Measurements from ENCODE around the gene AATF.

Gene AATF

GRCh38 chr17:36948717-36949460, at the start of gene AATF:
TSS of gene AATF (plus strand) at chr17:36948954. CDS start at chr17:36949126, 172 bp downstream.
- peak; percentile 97 for DNase-seq

- DNase-seq = no peak
Observed at GRCh38 chr17:36899250-36900159, 49.2 kb upstream of the AATF start.

GRCh38 chr17:36900160-36900512, 48.6 kb upstream of the AATF start:
- DNase-seq = no peak

GRCh38 chr17:36901506-36901905, 47.2 kb upstream of the AATF start:
- DNase-seq = no peak

GRCh38 chr17:36907407-36907806, 41.3 kb upstream of the AATF start:
- no peak for DNase-seq

- DNase-seq = no peak
Observed at GRCh38 chr17:36910513-36910912, 38.2 kb upstream of the AATF start.

GRCh38 chr17:36911001-36911400, 37.8 kb upstream of the AATF start:
- DNase-seq = no peak

GRCh38 chr17:36913132-36913531, 35.6 kb upstream of the AATF start:
- DNase-seq = no peak

GRCh38 chr17:36918211-36918691, 30.5 kb upstream of the AATF start:
- DNase-seq = no peak

- no peak for DNase-seq
Observed at GRCh38 chr17:36919407-36919968, 29.3 kb upstream of the AATF start.

- DNase-seq = no peak
Observed at GRCh38 chr17:36920032-36921005, 28.4 kb upstream of the AATF start.

GRCh38 chr17:36921095-36921851, 27.5 kb upstream of the AATF start:
- no peak for DNase-seq

GRCh38 chr17:36922175-36922574, 26.6 kb upstream of the AATF start:
- DNase-seq = no peak

GRCh38 chr17:36923814-36924221, 24.9 kb upstream of the AATF start:
- no peak for DNase-seq

- DNase-seq = no peak
Observed at GRCh38 chr17:36926226-36926625, 22.5 kb upstream of the AATF start.

GRCh38 chr17:36926701-36927100, 22.1 kb upstream of the AATF start:
- DNase-seq = no peak

GRCh38 chr17:36928471-36929345, 20.0 kb upstream of the AATF start:
- DNase-seq = no peak

- DNase-seq = no peak
Observed at GRCh38 chr17:36929851-36930582, 18.7 kb upstream of the AATF start.

- no peak for DNase-seq
Observed at GRCh38 chr17:36930583-36930900, 18.2 kb upstream of the AATF start.

GRCh38 chr17:36931096-36931696, 17.6 kb upstream of the AATF start:
- no peak for DNase-seq

Data from CD4-positive, alpha-beta T cell treated with Interleukin-12 subunit alpha and Interleukin-12 subunit beta, for 1 hour (primary cell).